Neutrophil (primary cell): ENCODE measurements around the gene CITED2.

Source experiments
- H3K27ac ChIP-seq: fragments of 200-600 bp; sonication (generic); 2 replicates; pipeline ENCODE4 v1.5.1; 2016; ENCODE audit warnings: mild to moderate bottlenecking, moderate library complexity
- H3K27me3 ChIP-seq: fragments of 200-600 bp; sonication (generic); 2 replicates; pipeline ENCODE4 v1.6.0; 2016; ENCODE audit warnings: mild to moderate bottlenecking
- H3K36me3 ChIP-seq: fragments of 200-600 bp; sonication (generic); 2 replicates; pipeline ENCODE4 v1.5.1; 2017
- H3K4me1 ChIP-seq, 2 experiments: fragments of 200-600 bp in 1 of 2; sonication (generic) in 1 of 2; 1 replicate in 1 of 2; 2 replicates in 1 of 2; pipeline versions ENCODE4 v1.5.1 to v1.6.1; 2013 to 2016; ENCODE audit warnings: low read depth in 1 of 2, low read length in 1 of 2, mild to moderate bottlenecking in 1 of 2, moderate library complexity in 1 of 2; ENCODE audit not compliant: control insufficient read depth in 1 of 2, insufficient read depth in 1 of 2
- H3K4me3 ChIP-seq, 2 experiments: fragments of 200-600 bp in 1 of 2; sonication (generic) in 1 of 2; 1 replicate in 1 of 2; 2 replicates in 1 of 2; pipeline ENCODE4 v1.5.1; 2013 to 2016; ENCODE audit warnings: low read depth in 1 of 2, low read length in 1 of 2, mild to moderate bottlenecking in 1 of 2, moderate library complexity in 1 of 2
- H3K9me3 ChIP-seq: fragments of 200-600 bp; sonication (generic); 2 replicates; pipeline ENCODE4 v1.5.1; 2016
- CTCF ChIP-seq: fragments of 200-600 bp; sonication (generic); IDR thresholded peaks from 2 replicates; pipeline ENCODE4 v1.5.1; 2016; ENCODE audit warnings: antibody characterized with exemption

Gene CITED2

GRCh38 chr6:139371421-139372203, 2.8 kb downstream of the CITED2 start:
- no peak for TF ChIP-seq CTCF
- H3K4me1 ChIP-seq, result peaks cover 48 to 51% of the 10 kb centered on the region in 2 experiments

GRCh38 chr6:139370999-139371345, 3.5 kb downstream of the CITED2 start:
- no peak for TF ChIP-seq CTCF
- Histone ChIP-seq H3K4me3 (no peak overlapping the region), H3K27me3 (no peaks in the 10 kb centered on the region), H3K36me3 (no peaks in the 10 kb centered on the region), H3K9me3 (no peaks in the 10 kb centered on the region), H3K4me1 (peaks cover 41 to 45% of the 10 kb centered on the region in 2 experiments), H3K27ac (peak overlapping the region; percentile 96)

More at GRCh38 chr6:139371421-139372203, 2.8 kb downstream of the CITED2 start:
- Histone ChIP-seq H3K9me3 (no peaks in the 10 kb centered on the region), H3K27ac (peak overlapping the region; percentile 96), H3K27me3 (no peaks in the 10 kb centered on the region), H3K4me3 (peak overlapping the region; percentile 77 to 91), H3K36me3 (no peaks in the 10 kb centered on the region)

DNA sequence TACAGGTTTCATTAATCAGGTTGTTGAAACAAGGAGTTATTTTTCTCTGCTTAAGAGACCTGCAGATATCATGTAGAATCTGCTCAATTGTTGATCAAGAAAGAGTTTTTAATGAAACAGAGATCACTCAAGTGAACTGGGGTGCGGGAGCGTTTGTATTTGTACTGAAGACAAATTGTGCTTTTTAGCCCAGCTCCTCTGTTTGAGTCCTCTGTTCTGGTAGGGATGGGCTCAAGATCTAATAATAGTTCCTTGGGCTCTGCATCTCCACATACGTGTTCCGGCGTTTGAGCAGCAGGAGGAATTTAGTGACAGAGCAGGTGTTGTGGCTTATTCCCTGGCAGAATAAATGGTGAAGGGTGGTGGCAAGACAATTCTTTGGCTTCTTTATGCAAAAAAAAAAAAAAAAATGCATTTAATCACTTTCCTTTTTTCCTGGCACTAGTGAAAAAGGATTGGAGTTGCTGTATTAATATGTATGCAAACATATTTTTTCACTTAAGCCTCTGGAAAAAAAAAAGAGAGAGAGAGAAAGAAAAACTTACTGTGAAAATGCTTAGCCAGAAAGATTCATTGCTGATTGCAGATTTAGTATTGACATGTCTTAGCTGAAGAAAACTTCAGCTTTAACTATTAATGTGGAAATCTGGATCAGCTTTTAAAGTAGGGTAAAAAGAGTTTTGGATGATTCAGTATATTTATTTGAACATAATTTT, 4.0 kb downstream of the CITED2 start:
- no peak for TF ChIP-seq CTCF
- H3K36me3 ChIP-seq, result no peaks in the 10 kb centered on the region
- H3K9me3 ChIP-seq, result no peaks in the 10 kb centered on the region
- peak overlapping the region; percentile 96 for H3K27ac ChIP-seq
- peaks cover 38 to 40% of the 10 kb centered on the region in 2 experiments for H3K4me1 ChIP-seq
- H3K27me3 ChIP-seq, result no peaks in the 10 kb centered on the region
- H3K4me3 ChIP-seq, result peak overlapping the region; percentile 4 to 33

- Histone ChIP-seq H3K4me3 (peak overlapping the region; percentile 26 to 33), H3K9me3 (no peaks in the 10 kb centered on the region), H3K27ac (peak overlapping the region; percentile 96), H3K36me3 (no peaks in the 10 kb centered on the region), H3K27me3 (no peaks in the 10 kb centered on the region), H3K4me1 (peaks cover 38% of the 10 kb centered on the region in 2 experiments)
- peak; percentile 54 for TF ChIP-seq CTCF
Measured at GRCh38 chr6:139369568-139370282, 4.7 kb downstream of the CITED2 start.

GRCh38 chr6:139369068-139369467, 5.4 kb downstream of the CITED2 start:
- Histone ChIP-seq H3K27me3 (no peaks in the 10 kb centered on the region), H3K4me3 (no peak overlapping the region), H3K9me3 (no peaks in the 10 kb centered on the region), H3K27ac (peak overlapping the region; percentile 96), H3K4me1 (peaks cover 38 to 41% of the 10 kb centered on the region in 2 experiments), H3K36me3 (no peaks in the 10 kb centered on the region)
- TF ChIP-seq CTCF, result no peak
